ENCODE results near the gene E2F6. TPM values are rescaled to one million over a fixed set of nuclear protein-coding genes. Genes with fewer than 3 reads are reported as not detected.

E2F6 gene
- 11.8 and 12.5 TPM in 2 replicates for total RNA-seq

DNA sequence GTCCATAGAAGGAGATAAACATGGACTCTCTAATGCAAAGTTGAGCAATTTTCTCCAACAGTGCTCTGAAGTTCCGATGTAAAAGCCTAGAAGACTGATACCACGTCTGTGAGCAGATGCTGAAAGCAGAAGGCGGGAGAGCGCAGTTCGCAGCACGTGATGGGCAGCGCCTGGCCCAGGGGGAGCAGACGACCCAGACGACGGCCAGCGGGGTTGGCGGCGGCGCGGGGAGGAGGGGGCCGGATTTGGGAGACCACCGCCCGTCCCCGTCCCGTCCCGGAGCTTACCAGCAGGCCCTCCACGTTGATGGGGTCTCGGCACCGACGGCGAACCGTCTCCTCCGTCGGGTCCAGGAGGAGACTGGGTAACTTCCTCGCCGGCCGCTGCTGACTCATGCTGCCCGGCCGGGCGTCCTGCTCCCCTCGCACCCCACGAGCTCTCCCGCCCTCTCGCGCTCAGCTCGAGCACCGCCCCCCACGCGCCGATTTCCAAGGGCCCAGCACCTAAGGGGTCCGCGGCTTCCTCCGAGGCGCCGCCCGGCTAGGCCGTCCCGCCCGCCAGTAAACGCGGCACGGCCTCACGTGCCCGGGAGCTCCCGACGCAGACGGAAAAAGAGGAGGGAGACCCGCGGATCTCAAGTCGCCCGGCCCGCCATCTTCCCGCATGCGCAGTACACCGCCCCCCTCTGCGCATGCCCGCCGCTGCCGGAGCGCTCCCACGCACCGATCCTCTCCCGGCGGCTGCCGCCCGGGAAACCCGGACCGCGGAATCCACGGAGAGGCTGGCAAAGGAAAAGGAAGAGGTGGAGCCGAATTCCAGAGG is at the start of gene E2F6:
Gene E2F6 (minus strand): TSS at position 677 of the 822 bp plus-strand sequence. CDS start 282 bp downstream, at position 395.
- peak; percentile 67 for DNase-seq (ENCODE audit: low read depth)

GRCh38 chr2:11515490-11515981 is 49.6 kb upstream of the E2F6 start:
- DNase-seq (ENCODE audit: low read depth) = no peak

- no peak for DNase-seq (ENCODE audit: low read depth)
These were observed 48.9 kb upstream of the E2F6 start for GRCh38 chr2:11514904-11515303.

DNA sequence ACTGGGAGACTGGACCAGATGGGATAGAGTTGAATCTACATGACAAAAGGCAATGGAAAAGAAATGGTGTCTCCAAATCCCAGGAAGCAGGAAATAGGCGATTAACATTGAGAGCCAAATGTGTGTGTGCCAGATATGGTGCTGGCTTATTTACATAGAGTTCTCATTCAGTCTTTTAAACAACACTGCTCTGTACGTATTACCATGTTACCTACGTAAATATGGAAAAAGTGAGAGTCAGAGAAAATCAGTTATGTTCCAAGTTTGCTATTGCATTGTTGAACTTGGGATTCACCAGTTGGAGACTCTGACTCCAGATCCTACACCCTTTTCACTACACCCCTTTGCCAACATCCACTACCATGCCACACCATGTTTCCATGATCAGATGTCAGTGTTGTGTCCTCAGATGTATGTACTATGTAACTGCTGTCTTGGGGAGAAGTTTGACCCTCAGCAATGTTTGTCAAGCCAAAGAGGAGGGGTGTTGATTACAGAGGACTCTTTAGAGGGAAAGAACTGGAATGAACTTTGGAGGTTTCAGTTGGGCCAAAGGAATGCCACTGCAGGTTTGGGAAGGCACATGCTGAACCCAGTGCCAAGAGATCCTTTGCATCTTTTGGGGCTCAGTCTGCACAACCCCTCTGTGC is 48.2 kb upstream of the E2F6 start:
- DNase-seq (ENCODE audit: low read depth) = no peak

GRCh38 chr2:11513319-11513718 is 47.4 kb upstream of the E2F6 start:
- no peak for DNase-seq (ENCODE audit: low read depth)

- DNase-seq (ENCODE audit: low read depth) = no peak
These were observed 46.5 kb upstream of the E2F6 start for GRCh38 chr2:11512431-11512830.

- no peak for DNase-seq (ENCODE audit: low read depth)
These were observed 43.8 kb upstream of the E2F6 start for GRCh38 chr2:11509657-11510360.

DNA sequence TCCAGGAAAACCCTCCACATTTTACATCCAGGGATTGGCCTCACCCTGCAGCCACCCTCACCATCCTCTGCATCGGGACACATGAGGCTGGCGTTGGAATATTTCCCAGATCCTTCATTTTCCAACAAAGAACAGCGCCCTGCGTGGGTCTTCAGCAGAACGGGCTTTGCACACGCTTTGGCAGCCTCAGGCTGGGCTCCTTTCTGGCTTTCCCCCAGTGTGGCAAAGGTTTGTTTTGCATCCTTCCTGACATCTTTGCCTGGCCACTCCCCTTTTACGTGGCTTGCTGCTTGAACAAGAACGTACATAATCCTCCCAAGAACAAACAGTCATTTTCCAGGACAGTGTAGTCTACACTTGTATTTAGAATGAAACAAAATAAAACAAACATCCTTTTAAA is 42.3 kb upstream of the E2F6 start:
- DNase-seq (ENCODE audit: low read depth) = no peak

- no peak for DNase-seq (ENCODE audit: low read depth)
These were observed 41.6 kb upstream of the E2F6 start for GRCh38 chr2:11507517-11507916.

GRCh38 chr2:11506611-11506969 is 40.6 kb upstream of the E2F6 start:
- DNase-seq (ENCODE audit: low read depth) = no peak

GRCh38 chr2:11505652-11506610 is 40.0 kb upstream of the E2F6 start:
- DNase-seq (ENCODE audit: low read depth) = peak; percentile 64

DNA sequence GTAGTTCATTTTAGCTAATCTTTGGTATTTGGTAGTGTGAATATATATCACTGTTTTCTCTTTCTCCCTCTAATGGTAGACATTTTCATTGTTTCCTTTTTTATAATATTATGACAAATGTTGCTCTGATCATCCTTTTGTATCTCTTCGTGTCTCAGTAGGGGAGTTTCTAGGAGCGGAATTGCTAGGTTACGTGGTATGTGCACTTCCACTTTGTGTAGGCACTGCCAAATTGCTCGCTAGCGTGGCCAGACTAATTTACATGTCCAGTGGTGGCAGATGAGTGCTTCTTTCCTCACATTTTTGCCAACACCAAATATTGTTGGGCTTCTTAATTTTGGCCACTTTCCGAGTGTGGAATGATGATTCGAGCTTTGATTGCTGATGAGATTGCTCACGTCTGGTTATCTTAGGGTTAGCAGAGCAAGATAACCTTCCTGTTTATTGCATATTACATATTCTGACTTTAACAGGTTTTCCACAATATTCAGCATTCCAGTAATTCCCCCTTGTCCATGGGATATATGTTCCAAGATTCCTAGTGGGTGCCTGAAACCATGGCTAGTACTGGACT is 37.5 kb upstream of the E2F6 start:
- no peak for DNase-seq (ENCODE audit: low read depth)

DNA sequence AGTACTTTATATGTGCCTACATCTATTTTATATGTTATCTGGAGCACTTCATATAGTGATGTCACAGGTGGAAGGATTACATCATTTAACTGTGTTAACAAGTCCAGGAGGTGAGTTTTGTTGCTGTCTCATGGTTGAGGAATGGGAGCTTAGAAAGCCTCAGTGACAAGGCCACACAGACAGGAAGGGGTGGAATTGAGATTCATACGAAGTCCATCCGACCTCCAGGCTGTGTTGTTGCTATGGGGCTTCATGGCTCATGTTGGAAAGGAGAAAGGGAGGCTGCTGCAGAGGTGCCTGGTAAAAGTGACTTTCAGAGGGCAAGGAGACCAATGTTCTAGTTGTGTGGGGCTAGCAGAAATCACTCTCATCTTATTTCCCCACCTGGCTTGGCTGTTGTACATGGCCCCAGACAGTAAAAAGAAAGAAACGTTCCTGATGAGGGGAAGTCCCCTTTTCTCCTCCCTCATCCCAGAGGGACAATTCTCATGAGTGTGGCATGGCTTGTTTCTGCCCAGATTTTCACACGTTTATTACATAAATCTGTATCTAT is 36.9 kb upstream of the E2F6 start:
- DNase-seq (ENCODE audit: low read depth) = no peak

GRCh38 chr2:11500702-11501303 is 34.8 kb upstream of the E2F6 start:
- DNase-seq (ENCODE audit: low read depth) = no peak

GRCh38 chr2:11499081-11499743 is 33.3 kb upstream of the E2F6 start:
- no peak for DNase-seq (ENCODE audit: low read depth)

- peak; percentile 11 for DNase-seq (ENCODE audit: low read depth)
These were observed 32.6 kb upstream of the E2F6 start for GRCh38 chr2:11498543-11499034.

GRCh38 chr2:11495844-11496681 is 30.1 kb upstream of the E2F6 start:
- no peak for DNase-seq (ENCODE audit: low read depth)

- no peak for DNase-seq (ENCODE audit: low read depth)
These were observed 28.3 kb upstream of the E2F6 start for GRCh38 chr2:11494310-11494709.

DNA sequence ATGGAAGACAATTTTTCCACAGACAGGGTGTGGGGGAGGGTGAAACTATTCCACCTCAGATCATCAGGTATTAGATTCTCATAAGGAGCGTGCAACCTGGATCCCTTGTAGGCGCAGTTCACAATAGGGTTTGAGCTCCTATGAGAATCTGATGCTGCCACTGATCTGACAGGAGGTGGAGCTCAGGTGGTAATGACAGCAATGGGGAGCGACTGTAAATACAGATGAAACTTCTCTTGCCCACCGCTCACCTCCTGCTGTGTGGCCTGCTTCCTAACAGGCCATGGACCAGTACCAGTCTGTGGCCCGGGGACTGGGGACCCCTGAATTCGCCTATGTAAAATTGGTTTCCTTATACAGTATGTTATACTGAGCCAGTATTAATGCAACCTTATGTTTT is 27.3 kb upstream of the E2F6 start:
- no peak for DNase-seq (ENCODE audit: low read depth)

All from renal cortical epithelial cell (primary cell).